Breast epithelium (tissue), 4 donors: ENCODE data around the gene AHRR. TPM values are rescaled to one million over a fixed set of nuclear protein-coding genes. Genes with fewer than 3 reads are reported as not detected.

ENCODE experiments used
- DNase-seq, 2 donors: peaks; one replicate each; pipeline ENCODE4 v3.0.0-alpha.2; 2019; ENCODE audit warnings: low spot score in 2 of 2
- H3K27ac ChIP-seq, 2 donors: fragments of 200-600 bp; sonication (generic) in 1 of 2; one replicate each; pipeline ENCODE4 v1.5.1; 2016 to 2019; ENCODE audit warnings: mild to moderate bottlenecking in 1 of 2
- H3K27me3 ChIP-seq, 2 donors: fragments of 200-600 bp; sonication (generic) in 1 of 2; one replicate each; pipeline versions ENCODE4 v1.5.1 to v1.6.0; 2017 to 2019; ENCODE audit warnings: control low read depth in 1 of 2, mild to moderate bottlenecking in 1 of 2
- H3K36me3 ChIP-seq: fragments of 200-600 bp; one replicate; pipeline ENCODE4 v1.5.1; 2019
- H3K4me1 ChIP-seq, 2 donors: fragments of 200-600 bp; sonication (generic); one replicate each; pipeline ENCODE4 v1.5.1; 2016 to 2019; ENCODE audit warnings: control low read depth in 1 of 2
- H3K4me3 ChIP-seq, 3 donors: fragments of 200-600 bp; sonication (generic); 1 replicate in 2 of 3; 2 replicates in 1 of 3; pipeline ENCODE4 v1.5.1; 2016 to 2019; ENCODE audit warnings: mild to moderate bottlenecking in 3 of 3, moderate library complexity in 2 of 3
- H3K9me3 ChIP-seq, 2 donors: fragments of 200-600 bp; sonication (generic) in 1 of 2; one replicate each; pipeline ENCODE4 v1.5.1; 2016 to 2019; ENCODE audit warnings: control low read depth in 1 of 2
- POLR2A ChIP-seq: fragments of 450-650 bp; IDR thresholded peaks from one replicate; pipeline ENCODE4 v1.6.1; 2016; ENCODE audit warnings: antibody characterized with exemption, mild to moderate bottlenecking, moderate library complexity
- POLR2AphosphoS5 ChIP-seq, 3 donors: sonication (generic); formaldehyde crosslinking; IDR thresholded peaks; one replicate each; pipeline ENCODE4 v1.6.1; 2017; ENCODE audit warnings: antibody characterized with exemption in 3 of 3
- intact Hi-C: fragments of 100-400 bp; cut with DNase I; formaldehyde crosslinking; loops from one replicate; pipeline ENCODE4 v1.15.1; 2023; ENCODE audit warnings: low total_unique reads
- total RNA-seq, 3 donors: library from RNA; depleted of rRNA; stranded (reverse); fragments of >200 nt; gene quantifications; one replicate each; pipeline ENCODE4 v1.1.0, GENCODE V29; 2016
- TF ChIP-seq, protein P1 (sequence below), 3 donors: fragments of 450-650 bp; IDR thresholded peaks; one replicate each; pipeline ENCODE4 v1.5.1; 2016 to 2017; ENCODE audit warnings: antibody characterized with exemption in 3 of 3, mild to moderate bottlenecking in 3 of 3, moderate library complexity in 3 of 3

The AHRR gene
- total RNA-seq, 3 donors from 2014 or later: 0.88 to 0.98 TPM; not detected in 1

DNA sequence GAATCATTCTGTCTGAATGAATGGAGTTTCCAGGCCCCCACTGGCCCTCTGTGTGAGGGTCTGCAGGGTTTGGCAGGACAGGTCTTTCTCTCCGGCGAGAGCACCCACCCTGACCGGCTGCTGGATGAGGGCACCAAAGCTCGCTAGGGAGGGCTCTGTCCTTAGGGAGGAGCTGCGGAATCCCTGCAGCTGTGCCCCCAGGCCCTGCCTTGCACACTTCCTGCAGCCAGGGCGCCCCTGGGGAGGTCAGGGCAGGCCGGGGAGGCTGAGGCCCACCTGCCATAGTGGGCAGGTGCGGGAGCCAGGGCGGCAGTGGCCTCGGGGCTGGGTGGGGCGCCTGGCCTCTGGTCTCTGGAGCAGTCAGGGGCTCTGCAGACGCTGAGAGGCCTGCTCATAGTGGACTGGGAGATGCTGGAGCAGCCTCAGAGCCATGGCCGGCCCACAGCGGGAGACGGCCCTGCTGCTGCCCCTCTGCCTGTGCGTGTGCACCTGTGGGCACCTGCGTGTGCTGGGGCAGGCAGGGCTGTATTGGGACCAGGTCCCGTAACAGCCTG, 157.5 kb downstream of the AHRR start:
- no peaks in the 10 kb centered on the region for H3K9me3 ChIP-seq
- no peak overlapping the region for H3K4me3 ChIP-seq
- TF ChIP-seq POLR2A: no peak
- TF ChIP-seq, protein P1, sequence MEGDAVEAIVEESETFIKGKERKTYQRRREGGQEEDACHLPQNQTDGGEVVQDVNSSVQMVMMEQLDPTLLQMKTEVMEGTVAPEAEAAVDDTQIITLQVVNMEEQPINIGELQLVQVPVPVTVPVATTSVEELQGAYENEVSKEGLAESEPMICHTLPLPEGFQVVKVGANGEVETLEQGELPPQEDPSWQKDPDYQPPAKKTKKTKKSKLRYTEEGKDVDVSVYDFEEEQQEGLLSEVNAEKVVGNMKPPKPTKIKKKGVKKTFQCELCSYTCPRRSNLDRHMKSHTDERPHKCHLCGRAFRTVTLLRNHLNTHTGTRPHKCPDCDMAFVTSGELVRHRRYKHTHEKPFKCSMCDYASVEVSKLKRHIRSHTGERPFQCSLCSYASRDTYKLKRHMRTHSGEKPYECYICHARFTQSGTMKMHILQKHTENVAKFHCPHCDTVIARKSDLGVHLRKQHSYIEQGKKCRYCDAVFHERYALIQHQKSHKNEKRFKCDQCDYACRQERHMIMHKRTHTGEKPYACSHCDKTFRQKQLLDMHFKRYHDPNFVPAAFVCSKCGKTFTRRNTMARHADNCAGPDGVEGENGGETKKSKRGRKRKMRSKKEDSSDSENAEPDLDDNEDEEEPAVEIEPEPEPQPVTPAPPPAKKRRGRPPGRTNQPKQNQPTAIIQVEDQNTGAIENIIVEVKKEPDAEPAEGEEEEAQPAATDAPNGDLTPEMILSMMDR (IDR thresholded peaks at IDR 0.05): no peak
- no peak for TF ChIP-seq POLR2AphosphoS5 (IDR thresholded peaks at IDR 0.05)
- no peak for DNase-seq
- H3K27ac ChIP-seq: no peak overlapping the region
- H3K4me1 ChIP-seq: peaks cover 0 to 6% of the 10 kb centered on the region in 2 donors
- intact Hi-C loops: no loop called here
- peaks cover 14 to 92% of the 10 kb centered on the region in 2 donors for H3K27me3 ChIP-seq
- H3K36me3 ChIP-seq: no peaks in the 10 kb centered on the region

DNA sequence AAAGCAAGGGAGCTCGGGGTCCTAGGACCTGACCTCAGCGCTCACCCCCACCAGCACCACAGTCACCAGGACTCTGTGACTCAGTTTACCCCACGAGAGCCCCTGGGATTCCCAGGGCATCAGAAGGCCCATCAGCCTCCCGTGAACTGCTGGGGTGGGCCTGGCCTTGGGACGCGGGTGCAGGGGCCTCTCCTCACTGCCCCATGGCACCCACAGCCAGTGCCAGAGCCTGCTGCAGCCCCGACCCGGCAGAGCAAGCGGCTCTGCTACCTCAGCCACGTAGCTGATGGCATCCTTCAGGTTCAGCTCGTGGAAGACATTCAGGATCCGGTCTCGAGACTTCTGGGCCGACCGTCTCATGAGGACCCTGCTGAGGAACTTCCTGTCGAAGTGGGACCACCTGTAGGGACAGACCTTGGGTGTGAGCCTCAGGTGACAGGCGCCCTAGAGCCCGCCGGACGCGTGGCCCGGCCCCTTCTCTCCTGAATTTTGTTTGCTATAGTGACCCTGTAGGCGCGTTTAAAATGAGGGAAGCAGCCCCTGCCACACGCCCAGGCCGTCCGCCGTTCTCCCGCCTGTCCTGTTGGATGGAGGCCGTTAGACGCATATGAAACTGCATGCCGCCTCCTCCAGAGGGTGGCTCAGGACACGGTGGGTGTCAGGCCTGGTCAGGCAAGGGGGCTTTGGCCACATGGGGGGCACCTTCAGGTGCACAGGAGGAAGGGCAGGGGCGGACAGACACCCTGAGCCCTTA, 158.2 kb downstream of the AHRR start:
- DNase-seq: no peak
- no peak overlapping the region for H3K4me3 ChIP-seq
- TF ChIP-seq POLR2A (no peak), POLR2AphosphoS5 (IDR thresholded peaks at IDR 0.05) (no peak)
- TF ChIP-seq, protein P1 (IDR thresholded peaks at IDR 0.05): no peak
- peaks cover 0 to 6% of the 10 kb centered on the region in 2 donors for H3K4me1 ChIP-seq
- H3K27ac ChIP-seq: no peak overlapping the region
- H3K36me3 ChIP-seq: no peaks in the 10 kb centered on the region
- intact Hi-C loops: no loop called here
- H3K9me3 ChIP-seq: no peaks in the 10 kb centered on the region
- H3K27me3 ChIP-seq: peaks cover 14 to 95% of the 10 kb centered on the region in 2 donors

DNA sequence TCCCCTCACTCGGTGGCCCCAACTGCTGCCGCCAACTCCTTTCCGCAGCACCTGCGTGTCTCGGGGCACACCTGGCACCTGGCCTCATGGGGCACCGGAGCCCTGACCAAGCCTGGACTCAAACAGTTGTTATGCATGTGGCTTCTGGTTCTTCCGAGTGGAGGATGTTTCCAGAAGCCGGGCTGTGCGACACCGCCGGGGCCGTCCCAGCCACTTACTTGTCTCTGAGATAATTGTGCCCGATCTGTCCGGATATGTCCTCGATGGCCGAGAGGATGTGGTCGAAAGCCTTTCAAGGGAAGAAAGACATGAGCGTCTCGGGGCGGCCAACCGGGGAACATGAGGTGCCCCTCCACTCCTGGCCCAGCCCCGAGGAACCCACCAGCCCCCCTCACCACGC, 159.8 kb downstream of the AHRR start:
- Histone ChIP-seq H3K36me3 (no peaks in the 10 kb centered on the region), H3K4me1 (peaks cover 0 to 4% of the 10 kb centered on the region in 2 donors), H3K27me3 (peaks cover 14 to 95% of the 10 kb centered on the region in 2 donors), H3K27ac (no peak overlapping the region), H3K4me3 (no peak overlapping the region), H3K9me3 (no peaks in the 10 kb centered on the region)
- TF ChIP-seq POLR2AphosphoS5 (IDR thresholded peaks at IDR 0.05) (no peak), POLR2A (no peak)
- TF ChIP-seq, protein P1 (IDR thresholded peaks at IDR 0.05): no peak
- intact Hi-C loops: no loop called here
- DNase-seq: no peak

DNA sequence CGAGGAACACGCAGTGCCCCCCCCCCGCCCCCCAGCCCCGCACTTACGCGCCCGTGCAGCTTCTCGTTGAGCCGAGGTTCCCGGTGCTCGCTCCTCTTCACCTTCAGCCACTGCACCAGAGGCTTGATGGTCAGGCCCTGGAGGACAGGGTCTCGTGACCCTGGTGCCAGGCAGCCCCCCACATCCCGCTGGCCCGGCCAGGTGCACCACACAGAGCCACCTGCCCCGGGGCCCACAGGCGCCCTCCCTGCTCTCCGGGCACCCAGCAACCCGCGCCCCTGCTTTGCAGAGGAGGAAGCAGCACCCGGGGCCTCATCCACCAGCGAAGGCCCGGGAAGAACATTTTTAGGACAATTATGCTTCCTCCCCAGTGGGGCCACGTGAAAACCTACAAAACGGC, 160.5 kb downstream of the AHRR start:
- no peaks in the 10 kb centered on the region for H3K9me3 ChIP-seq
- TF ChIP-seq, protein P1 (IDR thresholded peaks at IDR 0.05): no peak
- TF ChIP-seq POLR2AphosphoS5 (IDR thresholded peaks at IDR 0.05) (no peak), POLR2A (no peak)
- H3K27me3 ChIP-seq: peaks cover 9 to 91% of the 10 kb centered on the region in 2 donors
- no peak overlapping the region for H3K4me3 ChIP-seq
- H3K27ac ChIP-seq: no peak overlapping the region
- DNase-seq: no peak
- H3K36me3 ChIP-seq: no peaks in the 10 kb centered on the region
- no peaks in the 10 kb centered on the region for H3K4me1 ChIP-seq
- intact Hi-C loops: no loop called here

DNA sequence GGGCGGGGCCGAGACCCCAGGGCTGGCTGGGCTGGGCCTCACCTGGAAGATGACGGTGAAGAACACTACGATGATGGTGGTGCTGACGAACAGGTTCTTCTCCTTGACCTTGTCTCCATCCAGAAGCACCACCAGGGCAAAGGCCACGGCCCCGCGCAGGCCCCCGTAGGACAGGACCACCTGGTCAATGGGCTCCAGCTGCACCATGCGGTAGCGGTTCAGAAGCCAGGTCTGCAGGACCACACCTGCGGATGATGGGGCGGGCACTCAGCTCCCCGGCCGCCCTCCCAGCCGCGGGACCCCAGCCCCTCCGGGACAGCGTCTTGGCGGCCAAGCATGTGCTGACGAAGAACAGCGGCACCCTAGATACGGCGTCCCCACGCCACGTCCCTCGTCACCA, 161.0 kb downstream of the AHRR start:
- H3K9me3 ChIP-seq: no peaks in the 10 kb centered on the region
- peaks cover 9 to 87% of the 10 kb centered on the region in 2 donors for H3K27me3 ChIP-seq
- TF ChIP-seq, protein P1 (IDR thresholded peaks at IDR 0.05): no peak
- no peak for TF ChIP-seq POLR2AphosphoS5 (IDR thresholded peaks at IDR 0.05)
- no peak for TF ChIP-seq POLR2A

More for the DNA sequence above, 161.0 kb downstream of the AHRR start:
- Histone ChIP-seq H3K27ac (no peak overlapping the region), H3K4me1 (no peaks in the 10 kb centered on the region), H3K36me3 (no peaks in the 10 kb centered on the region), H3K4me3 (no peak overlapping the region)
- intact Hi-C loops: no loop called here
- DNase-seq: no peak
